Spleen (tissue), 7 donors: ENCODE results near the gene CCDC138.

ENCODE experiments used
- CTCF ChIP-seq, 11 experiments: fragments of 200-600 bp in 7 of 11; fragments of 450-650 bp in 4 of 11; sonication (generic) in 4 of 11; IDR thresholded peaks in 8 of 11; conservative IDR thresholded peaks in 3 of 11; 1 replicate in 7 of 11; 2 replicates in 4 of 11; pipeline versions ENCODE4 v1.4.0 to v1.8.0; 2016 to 2021; ENCODE audit warnings: antibody characterized with exemption in 11 of 11, inconsistent platforms in 4 of 11, mild to moderate bottlenecking in 1 of 11
- POLR2A ChIP-seq, 3 donors: fragments of 450-650 bp; IDR thresholded peaks; one replicate each; pipeline ENCODE4 v1.5.1; 2017; ENCODE audit warnings: antibody characterized with exemption in 3 of 3, mild to moderate bottlenecking in 1 of 3
- donor health status: DM: no; HTN: no; CAD: no; lungs with moderate emphysema.
- donor health status: DM: no; HTN: no; CAD: no.
- donor health status: DM: no; HTN: no; CAD: no.

GRCh38 chr2:108895188-108895587, 108.6 kb downstream of the CCDC138 start:
- TF ChIP-seq CTCF (IDR thresholded peaks at IDR 0.05 in 8 of 11, conservative IDR thresholded peaks at IDR 0.05 in 3 of 11) (no peak), POLR2A (IDR thresholded peaks at IDR 0.05) (no peak)
